HG02970 (cell line): ENCODE measurements around the gene FOXO3.
"Not testable (repeated sequence)": the region's sequence is repeated elsewhere in the genome, so short reads cannot be mapped to it uniquely, and the experiment has no call there.

Source experiments
- ATAC-seq: cut with Tn5 transposase; IDR thresholded peaks from one replicate; pipeline ENCODE4 v1.9.1; 2021; ENCODE audit warnings: mild to moderate bottlenecking, moderate library complexity, moderate number of reproducible peaks; ENCODE audit not compliant: unreplicated experiment, low FRiP score

FOXO3 gene

GRCh38 chr6:108560463-108561308, at the start of gene FOXO3:
FOXO3 (plus strand) TSS chr6:108560917; CDS start chr6:108561209, 292 bp downstream.
- no peak for ATAC-seq

- no peak for ATAC-seq
Measured at GRCh38 chr6:108518714-108519576, 41.8 kb upstream of the FOXO3 start.

- no peak for ATAC-seq
Measured at GRCh38 chr6:108521616-108522107, 39.1 kb upstream of the FOXO3 start.

GRCh38 chr6:108523697-108524096, 37.0 kb upstream of the FOXO3 start:
- ATAC-seq: no peak

GRCh38 chr6:108524528-108525248, 36.0 kb upstream of the FOXO3 start:
- ATAC-seq: no peak

GRCh38 chr6:108526739-108527174, 34.0 kb upstream of the FOXO3 start:
- no peak for ATAC-seq

- ATAC-seq: no peak
Measured at GRCh38 chr6:108528878-108529277, 31.8 kb upstream of the FOXO3 start.

GRCh38 chr6:108531332-108531731, 29.4 kb upstream of the FOXO3 start:
- no peak for ATAC-seq

- ATAC-seq: no peak
Measured at GRCh38 chr6:108535114-108535742, 25.5 kb upstream of the FOXO3 start.

- not testable (repeated sequence) for ATAC-seq
Measured at GRCh38 chr6:108535920-108536535, 24.7 kb upstream of the FOXO3 start.

GRCh38 chr6:108541843-108542759, 18.6 kb upstream of the FOXO3 start:
- ATAC-seq: no peak

GRCh38 chr6:108543175-108543940, 17.4 kb upstream of the FOXO3 start:
- no peak for ATAC-seq

- no peak for ATAC-seq
Measured at GRCh38 chr6:108544606-108545005, 16.1 kb upstream of the FOXO3 start.

GRCh38 chr6:108546079-108547049, 14.4 kb upstream of the FOXO3 start:
- no peak for ATAC-seq

GRCh38 chr6:108549241-108549640, 11.5 kb upstream of the FOXO3 start:
- no peak for ATAC-seq

- ATAC-seq: no peak
Measured at GRCh38 chr6:108549741-108550140, 11.0 kb upstream of the FOXO3 start.

GRCh38 chr6:108550256-108550655, 10.5 kb upstream of the FOXO3 start:
- no peak for ATAC-seq
